VCaP (cell line): ENCODE data around the gene ZNF582.

Source experiments
- H3K27ac ChIP-seq: fragments of 450-650 bp; 2 replicates; pipeline ENCODE4 v1.5.1; 2017
- CTCF ChIP-seq: fragments of 450-650 bp; conservative IDR thresholded peaks from 2 replicates; pipeline ENCODE4 v1.5.1; 2017; ENCODE audit warnings: mild to moderate bottlenecking, moderate library complexity

ZNF582 gene

GRCh38 chr19:56369886-56370676 lies 23.3 kb downstream of the ZNF582 start:
- TF ChIP-seq CTCF = no peak
- H3K27ac ChIP-seq = peak overlapping the region; percentile 92

- peak overlapping the region; percentile 92 for H3K27ac ChIP-seq
- TF ChIP-seq CTCF = peak; percentile 17; the same call in 1 of the 2 replicates
Observed at GRCh38 chr19:56367829-56368711, 25.3 kb downstream of the ZNF582 start.

DNA sequence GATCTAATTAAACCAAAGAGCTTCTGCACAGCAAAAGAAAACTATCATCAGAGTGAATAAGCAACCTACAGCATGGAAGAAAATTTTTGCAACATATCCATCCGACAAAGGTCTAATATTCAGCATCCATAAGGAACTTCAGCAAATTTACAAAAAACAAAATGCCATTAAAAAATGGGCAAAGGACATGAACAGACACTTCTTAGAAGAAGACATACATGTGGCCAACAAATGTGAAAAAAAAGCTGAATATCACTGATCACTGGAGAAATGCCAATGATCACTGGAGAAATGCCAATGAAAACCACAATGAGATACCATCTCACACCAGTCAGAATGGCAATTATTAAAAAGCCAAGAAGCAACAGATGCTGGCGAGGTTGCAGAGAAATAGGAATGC lies 32.5 kb downstream of the ZNF582 start:
- no peak overlapping the region for H3K27ac ChIP-seq
- TF ChIP-seq CTCF = no peak

DNA sequence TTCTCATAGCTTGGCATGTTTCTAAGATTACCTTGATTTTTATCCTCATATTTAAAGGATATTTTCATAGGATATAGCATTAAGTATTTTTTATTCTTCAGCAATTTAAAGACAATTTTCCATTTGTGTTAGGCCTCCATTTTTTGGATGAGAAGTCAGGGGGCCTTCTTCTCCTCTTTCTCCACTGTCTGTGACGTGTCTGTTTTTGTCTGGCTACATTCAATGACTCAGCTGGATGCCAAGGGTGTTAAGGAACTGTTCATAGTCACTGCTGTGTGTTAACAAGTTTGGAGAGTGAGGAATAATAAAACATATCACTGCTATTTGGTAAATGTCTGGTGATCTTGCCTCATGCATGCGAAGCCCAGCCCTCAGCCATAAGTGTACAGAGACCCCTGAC lies 36.4 kb downstream of the ZNF582 start:
- peak overlapping the region; percentile 94 for H3K27ac ChIP-seq
- TF ChIP-seq CTCF = no peak

DNA sequence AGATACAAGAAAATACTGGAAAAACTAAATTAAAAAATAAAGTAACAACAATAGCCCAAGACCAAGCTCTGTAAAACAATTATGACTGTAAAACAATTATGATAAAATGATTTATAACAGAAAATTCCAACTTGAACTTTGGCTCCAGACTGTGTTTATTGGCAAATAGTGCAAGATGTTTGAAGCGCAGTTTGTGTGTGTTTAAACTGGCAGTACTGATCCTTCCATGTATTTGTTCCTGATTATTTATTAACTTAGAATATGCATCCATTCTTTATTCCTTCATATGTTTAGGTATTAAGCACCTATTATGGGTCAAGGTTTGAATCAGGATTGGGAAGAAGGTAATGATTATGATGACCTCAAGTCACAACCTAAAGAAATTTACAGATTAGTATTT lies 37.8 kb downstream of the ZNF582 start:
- TF ChIP-seq CTCF = no peak
- H3K27ac ChIP-seq = peak overlapping the region; percentile 94

- H3K27ac ChIP-seq = no peak overlapping the region; the same call in 1 of the 2 replicates
- no peak for TF ChIP-seq CTCF
Observed at GRCh38 chr19:56351208-56351607, 42.1 kb downstream of the ZNF582 start.

- peak; percentile 95 for TF ChIP-seq CTCF
- no peak overlapping the region for H3K27ac ChIP-seq
Observed at GRCh38 chr19:56350416-56351045, 42.8 kb downstream of the ZNF582 start.
